Measurements from ENCODE around the gene ZNF227.

The ZNF227 gene

GRCh38 chr19:44254496-44254895, 42.2 kb downstream of the ZNF227 start:
- H3K27me3 ChIP-seq (ENCODE audit: low read depth, low read length), result no peaks in the 10 kb centered on the region
- H3K4me1 ChIP-seq (ENCODE audit: low read length), result no peaks in the 10 kb centered on the region
- TF ChIP-seq, protein P1, sequence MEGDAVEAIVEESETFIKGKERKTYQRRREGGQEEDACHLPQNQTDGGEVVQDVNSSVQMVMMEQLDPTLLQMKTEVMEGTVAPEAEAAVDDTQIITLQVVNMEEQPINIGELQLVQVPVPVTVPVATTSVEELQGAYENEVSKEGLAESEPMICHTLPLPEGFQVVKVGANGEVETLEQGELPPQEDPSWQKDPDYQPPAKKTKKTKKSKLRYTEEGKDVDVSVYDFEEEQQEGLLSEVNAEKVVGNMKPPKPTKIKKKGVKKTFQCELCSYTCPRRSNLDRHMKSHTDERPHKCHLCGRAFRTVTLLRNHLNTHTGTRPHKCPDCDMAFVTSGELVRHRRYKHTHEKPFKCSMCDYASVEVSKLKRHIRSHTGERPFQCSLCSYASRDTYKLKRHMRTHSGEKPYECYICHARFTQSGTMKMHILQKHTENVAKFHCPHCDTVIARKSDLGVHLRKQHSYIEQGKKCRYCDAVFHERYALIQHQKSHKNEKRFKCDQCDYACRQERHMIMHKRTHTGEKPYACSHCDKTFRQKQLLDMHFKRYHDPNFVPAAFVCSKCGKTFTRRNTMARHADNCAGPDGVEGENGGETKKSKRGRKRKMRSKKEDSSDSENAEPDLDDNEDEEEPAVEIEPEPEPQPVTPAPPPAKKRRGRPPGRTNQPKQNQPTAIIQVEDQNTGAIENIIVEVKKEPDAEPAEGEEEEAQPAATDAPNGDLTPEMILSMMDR (IDR thresholded peaks at IDR 0.05; ENCODE audit: low read depth, low read length), result no peak
- no peak for TF ChIP-seq EZH2phosphoT487 (IDR thresholded peaks at IDR 0.05; ENCODE audit: low read depth)
- H3K36me3 ChIP-seq (replicated peaks; ENCODE audit: low read depth, low read length), result no peaks in the 10 kb centered on the region
- H3K4me3 ChIP-seq (ENCODE audit: low read length), result no peak overlapping the region
- no peak overlapping the region for H3K9ac ChIP-seq (ENCODE audit: low read length)
- peaks cover 32% of the 10 kb centered on the region; the same call in 1 of the 2 replicates for H3K9me3 ChIP-seq (ENCODE audit: insufficient read depth, low read length)
- no peaks in the 10 kb centered on the region for H4K20me1 ChIP-seq (ENCODE audit: insufficient read depth, low read length)
- no peak overlapping the region for H3K27ac ChIP-seq (ENCODE audit: low read length)
- H3K79me2 ChIP-seq (ENCODE audit: low read length), result no peaks in the 10 kb centered on the region
- H2AFZ ChIP-seq (ENCODE audit: low read depth, low read length), result no peak overlapping the region
- no peak overlapping the region for H3K4me2 ChIP-seq (ENCODE audit: low read length)

- H3K27me3 ChIP-seq (ENCODE audit: low read depth, low read length), result no peaks in the 10 kb centered on the region
- peaks cover 28% of the 10 kb centered on the region; the same call in 1 of the 2 replicates for H3K9me3 ChIP-seq (ENCODE audit: insufficient read depth, low read length)
- H3K4me2 ChIP-seq (ENCODE audit: low read length), result no peak overlapping the region
- no peaks in the 10 kb centered on the region for H3K79me2 ChIP-seq (ENCODE audit: low read length)
- no peak overlapping the region for H3K4me3 ChIP-seq (ENCODE audit: low read length)
- no peaks in the 10 kb centered on the region for H4K20me1 ChIP-seq (ENCODE audit: insufficient read depth, low read length)
- no peak overlapping the region for H3K9ac ChIP-seq (ENCODE audit: low read length)
- no peak overlapping the region for H3K27ac ChIP-seq (ENCODE audit: low read length)
- TF ChIP-seq, protein P1 (IDR thresholded peaks at IDR 0.05; ENCODE audit: low read depth, low read length), result no peak
- TF ChIP-seq EZH2phosphoT487 (IDR thresholded peaks at IDR 0.05; ENCODE audit: low read depth), result no peak
- no peaks in the 10 kb centered on the region for H3K36me3 ChIP-seq (replicated peaks; ENCODE audit: low read depth, low read length)
- H3K4me1 ChIP-seq (ENCODE audit: low read length), result no peaks in the 10 kb centered on the region
- no peak overlapping the region for H2AFZ ChIP-seq (ENCODE audit: low read depth, low read length)
These were observed 43.5 kb downstream of the ZNF227 start for GRCh38 chr19:44255705-44256411.

- no peaks in the 10 kb centered on the region for H3K36me3 ChIP-seq (replicated peaks; ENCODE audit: low read depth, low read length)
- H3K4me2 ChIP-seq (ENCODE audit: low read length), result no peak overlapping the region
- no peak overlapping the region for H3K27ac ChIP-seq (ENCODE audit: low read length)
- H2AFZ ChIP-seq (ENCODE audit: low read depth, low read length), result no peak overlapping the region
- H3K4me1 ChIP-seq (ENCODE audit: low read length), result no peaks in the 10 kb centered on the region
- no peaks in the 10 kb centered on the region for H4K20me1 ChIP-seq (ENCODE audit: insufficient read depth, low read length)
- TF ChIP-seq EZH2phosphoT487 (IDR thresholded peaks at IDR 0.05; ENCODE audit: low read depth), result no peak
- TF ChIP-seq, protein P1 (IDR thresholded peaks at IDR 0.05; ENCODE audit: low read depth, low read length), result no peak
- H3K27me3 ChIP-seq (ENCODE audit: low read depth, low read length), result no peaks in the 10 kb centered on the region
- peaks cover 28% of the 10 kb centered on the region; the same call in 1 of the 2 replicates for H3K9me3 ChIP-seq (ENCODE audit: insufficient read depth, low read length)
- H3K4me3 ChIP-seq (ENCODE audit: low read length), result no peak overlapping the region
- H3K79me2 ChIP-seq (ENCODE audit: low read length), result no peaks in the 10 kb centered on the region
- H3K9ac ChIP-seq (ENCODE audit: low read length), result no peak overlapping the region
These were observed 45.8 kb downstream of the ZNF227 start for GRCh38 chr19:44258136-44258535.

DNA sequence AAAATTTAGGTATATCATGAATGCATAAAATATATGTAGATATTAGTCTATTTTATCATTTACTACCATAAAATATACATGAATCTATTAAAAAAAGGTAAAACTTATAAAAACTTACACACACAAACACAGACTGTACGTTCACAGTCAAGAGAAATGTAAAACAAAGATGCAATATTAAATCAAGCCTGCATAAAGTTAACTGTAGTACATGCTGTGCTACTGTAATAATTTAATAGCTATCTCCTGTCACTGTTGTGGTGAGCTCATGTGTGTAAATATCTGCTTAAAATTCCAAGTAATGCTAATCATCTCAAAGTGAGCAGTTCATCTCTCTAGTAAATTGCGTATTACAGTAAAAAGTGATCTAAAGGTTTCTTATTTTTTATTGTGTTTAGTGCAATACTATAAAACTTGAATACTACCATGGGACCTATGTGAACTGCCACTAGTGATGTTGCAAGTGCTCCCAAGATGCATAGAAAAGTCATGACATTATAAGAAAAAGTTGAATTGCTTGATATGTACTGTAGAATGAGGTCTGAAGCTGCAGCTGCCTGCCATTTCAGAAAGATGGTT, 46.6 kb downstream of the ZNF227 start:
- no peak overlapping the region for H3K4me3 ChIP-seq (ENCODE audit: low read length)
- H3K4me2 ChIP-seq (ENCODE audit: low read length), result no peak overlapping the region

More for the DNA sequence above, 46.6 kb downstream of the ZNF227 start:
- TF ChIP-seq EZH2phosphoT487 (IDR thresholded peaks at IDR 0.05; ENCODE audit: low read depth), result no peak
- TF ChIP-seq, protein P1 (IDR thresholded peaks at IDR 0.05; ENCODE audit: low read depth, low read length), result no peak
- Histone ChIP-seq H3K79me2 (ENCODE audit: low read length) (no peaks in the 10 kb centered on the region), H3K4me1 (ENCODE audit: low read length) (no peaks in the 10 kb centered on the region), H2AFZ (ENCODE audit: low read depth, low read length) (no peak overlapping the region), H3K9me3 (ENCODE audit: insufficient read depth, low read length) (peaks cover 27% of the 10 kb centered on the region; the same call in 1 of the 2 replicates), H4K20me1 (ENCODE audit: insufficient read depth, low read length) (no peaks in the 10 kb centered on the region), H3K36me3 (replicated peaks; ENCODE audit: low read depth, low read length) (no peaks in the 10 kb centered on the region), H3K27ac (ENCODE audit: low read length) (no peak overlapping the region), H3K27me3 (ENCODE audit: low read depth, low read length) (no peaks in the 10 kb centered on the region), H3K9ac (ENCODE audit: low read length) (no peak overlapping the region)
